HCT116 (cell line): ENCODE data around the gene BTBD9. TPM values are rescaled to one million over a fixed set of nuclear protein-coding genes. Genes with fewer than 3 reads are reported as not detected.

ENCODE experiments used
- ATAC-seq: fragments of 200-7000 bp; cut with Tn5 transposase; 2 replicates; pipeline ENCODE4 v1.9.1; 2020; ENCODE audit warnings: mild to moderate bottlenecking, moderate library complexity
- BruUV-seq: library from RNA; stranded (reverse); fragments of 400-500 nt; replicated peaks from 2 replicates; lab custom pipeline; 2021; lab: Mats Ljungman, UMichigan
- CTCF ChIA-PET: fragments of 300-600 bp; sonication (Branson Sonifier 250); formaldehyde crosslinking; loops from one replicate; lab custom pipeline; 2021; ENCODE audit warnings: antibody characterized with exemption; lab: Charles Lee
- POLR2A ChIA-PET: fragments of 300-600, 350-600 bp; sonication (Branson Sonifier 250); formaldehyde crosslinking; loops from one replicate; lab custom pipeline; 2021; ENCODE audit warnings: antibody characterized with exemption; lab: Charles Lee
- RAD21 ChIA-PET, 2 experiments: fragments of 300-600 bp; sonication (Branson Sonifier 250); formaldehyde crosslinking; loops; one replicate each; lab custom pipeline; 2023; ENCODE audit warnings: low total read pairs in 2 of 2; ENCODE audit not compliant: uncharacterized antibody in 2 of 2, unreplicated experiment in 2 of 2, low non-redundant PET in 1 of 2; lab: Charles Lee
- DNase-seq: peaks from one replicate; pipeline ENCODE4 v3.0.0-alpha.2; 2010; ENCODE audit warnings: low read depth, low spot score
- H2AFZ ChIP-seq: fragments of 200-600 bp; shearing (Covaris generic), sonication (generic); 2 replicates; pipeline ENCODE4 v1.6.1; 2017; ENCODE audit warnings: low read depth, mixed run types, mixed read lengths, antibody characterized with exemption, low read length; ENCODE audit not compliant: poor library complexity, severe bottlenecking
- H3K27ac ChIP-seq: 2 replicates; pipeline ENCODE4 v1.5.1; 2012; ENCODE audit warnings: low read depth, low read length
- H3K27me3 ChIP-seq: fragments of 200-600 bp; sonication (generic); 2 replicates; pipeline ENCODE4 v1.6.1; 2016; ENCODE audit warnings: mixed run types, low read length, mixed read lengths; ENCODE audit not compliant: insufficient read depth
- H3K36me3 ChIP-seq, 2 experiments: fragments of 200-500 bp in 1 of 2; fragments of 200-600 bp in 1 of 2; sonication (Bioruptor generic) in 1 of 2; sonication (generic) in 1 of 2; 2 replicates each; pipeline versions ENCODE4 v1.5.1 to v1.6.1; 2014 to 2016; ENCODE audit warnings: low read length in 2 of 2, inconsistent platforms in 1 of 2, mixed read lengths in 1 of 2, mixed run types in 1 of 2; ENCODE audit not compliant: insufficient read depth in 2 of 2, control insufficient read depth in 1 of 2
- H3K4me1 ChIP-seq, 2 experiments: fragments of 200-600 bp in 1 of 2; sonication (generic) in 1 of 2; 2 replicates each; pipeline versions ENCODE4 v1.5.1 to v1.6.1; 2012 to 2017; ENCODE audit warnings: low read length in 2 of 2, inconsistent platforms in 1 of 2, mild to moderate bottlenecking in 1 of 2, mixed read lengths in 1 of 2, mixed run types in 1 of 2, moderate library complexity in 1 of 2; ENCODE audit not compliant: insufficient read depth in 2 of 2, control insufficient read depth in 1 of 2
- H3K4me2 ChIP-seq: fragments of 200-600 bp; sonication (generic); 2 replicates; pipeline ENCODE4 v1.6.1; 2017; ENCODE audit warnings: mixed run types, low read length, mixed read lengths
- H3K4me3 ChIP-seq, 2 experiments: fragments of 200-600 bp in 1 of 2; sonication (generic) in 1 of 2; replicated peaks in 1 of 2; 2 replicates each; pipeline ENCODE4 v1.5.1; 2011 to 2016; ENCODE audit warnings: low read length in 2 of 2, control low read depth in 1 of 2, low read depth in 1 of 2, mild to moderate bottlenecking in 1 of 2, mixed read lengths in 1 of 2, mixed run types in 1 of 2
- H3K79me2 ChIP-seq: fragments of 200-600 bp; sonication (generic); 2 replicates; pipeline ENCODE4 v1.6.1; 2017; ENCODE audit warnings: mild to moderate bottlenecking, mixed run types, low read length, moderate library complexity, mixed read lengths; ENCODE audit not compliant: insufficient read depth
- H3K9ac ChIP-seq: fragments of 200-600 bp; sonication (generic); 2 replicates; pipeline ENCODE4 v1.6.1; 2016; ENCODE audit warnings: low read length, mixed read lengths
- H3K9me2 ChIP-seq: fragments of 200-600 bp; sonication (generic), shearing (Covaris generic); 2 replicates; pipeline ENCODE4 v1.6.1; 2017; ENCODE audit warnings: mixed run types, mild to moderate bottlenecking, moderate library complexity; ENCODE audit not compliant: insufficient read depth
- H3K9me3 ChIP-seq, 2 experiments: fragments of 200-500 bp in 1 of 2; fragments of 200-600 bp in 1 of 2; sonication (Bioruptor generic) in 1 of 2; sonication (generic) in 1 of 2; 2 replicates each; pipeline ENCODE4 v1.6.1; 2014 to 2017; ENCODE audit warnings: low read length in 2 of 2, mixed read lengths in 2 of 2, inconsistent platforms in 1 of 2, low read depth in 1 of 2, mild to moderate bottlenecking in 1 of 2, mixed run types in 1 of 2, moderate library complexity in 1 of 2; ENCODE audit not compliant: control insufficient read depth in 1 of 2, insufficient read depth in 1 of 2
- H4K20me1 ChIP-seq: fragments of 200-600 bp; sonication (generic), shearing (Covaris generic); 2 replicates; pipeline ENCODE4 v1.6.1; 2017; ENCODE audit warnings: mixed run types, mild to moderate bottlenecking, moderate library complexity; ENCODE audit not compliant: insufficient read depth
- CBX3 ChIP-seq: IDR thresholded peaks from 2 replicates; pipeline ENCODE4 v1.6.1; 2012; ENCODE audit warnings: low read depth
- CEBPB ChIP-seq: IDR thresholded peaks from 2 replicates; pipeline ENCODE4 v1.6.1; 2012; ENCODE audit warnings: low read depth
- ELF1 ChIP-seq: IDR thresholded peaks from 2 replicates; pipeline ENCODE4 v1.6.1; 2012; ENCODE audit warnings: low read depth, borderline replicate concordance
- EZH2phosphoT487 ChIP-seq: fragments of 200-600 bp; IDR thresholded peaks from 2 replicates; pipeline ENCODE4 v1.6.1; 2018; ENCODE audit warnings: antibody characterized with exemption, borderline replicate concordance
- FOSL1 ChIP-seq: IDR thresholded peaks from 2 replicates; pipeline ENCODE4 v1.6.1; 2012; ENCODE audit warnings: low read depth
- POLR2A ChIP-seq: IDR thresholded peaks from 2 replicates; pipeline ENCODE4 v1.7.0; 2011; ENCODE audit warnings: borderline replicate concordance; ENCODE audit not compliant: insufficient read depth, insufficient read length; ENCODE audit errors: extremely low read depth
- POLR2AphosphoS5 ChIP-seq: IDR thresholded peaks from 2 replicates; pipeline ENCODE4 v1.6.1; 2011; ENCODE audit warnings: mild to moderate bottlenecking, low read depth, low read length, moderate library complexity
- RAD21 ChIP-seq: IDR thresholded peaks from 2 replicates; pipeline ENCODE4 v1.6.1; 2012; ENCODE audit warnings: low read depth, mild to moderate bottlenecking
- REST ChIP-seq: IDR thresholded peaks from 2 replicates; pipeline ENCODE4 v1.6.1; 2012; ENCODE audit warnings: low read depth
- SIN3A ChIP-seq: IDR thresholded peaks from 2 replicates; pipeline ENCODE4 v1.6.1; 2012; ENCODE audit warnings: low read depth
- SP1 ChIP-seq: IDR thresholded peaks from 2 replicates; pipeline ENCODE4 v1.6.1; 2012; ENCODE audit warnings: low read depth
- SRF ChIP-seq: IDR thresholded peaks from 2 replicates; pipeline ENCODE4 v1.6.1; 2012; ENCODE audit warnings: low read depth
- YY1 ChIP-seq: IDR thresholded peaks from 2 replicates; pipeline ENCODE4 v1.6.1; 2011; ENCODE audit warnings: low read length, low read depth, moderate library complexity, mild to moderate bottlenecking; ENCODE audit not compliant: insufficient replicate concordance; ENCODE audit errors: extremely low read depth
- ZBTB33 ChIP-seq: IDR thresholded peaks from 2 replicates; pipeline ENCODE4 v1.6.1; 2011; ENCODE audit warnings: mild to moderate bottlenecking, low read length, moderate library complexity; ENCODE audit not compliant: insufficient replicate concordance; ENCODE audit errors: extremely low read depth
- ZFX ChIP-seq: fragments of 450-650 bp; IDR thresholded peaks from 2 replicates; pipeline ENCODE4 v1.6.1; 2017
- ZNF274 ChIP-seq: fragments of 200-500 bp; sonication (Bioruptor generic); IDR thresholded peaks from 2 replicates; pipeline ENCODE4 v1.6.1; 2014; ENCODE audit warnings: mild to moderate bottlenecking, low read depth, low read length, inconsistent platforms
- intact Hi-C: fragments of 100-400 bp; cut with micrococcal nuclease; formaldehyde crosslinking; loops from 2 replicates; pipeline ENCODE4 v1.10.0; 2022
- total RNA-seq: library from RNA; stranded (reverse); gene quantifications from one replicate; pipeline ENCODE4 v1.2.1, GENCODE V29; 2021; ENCODE audit not compliant: unreplicated experiment
- TF ChIP-seq, protein P1 (sequence below), 3 experiments: fragments of 200-600 bp in 1 of 3; sonication (generic) in 1 of 3; IDR thresholded peaks in 2 of 3; conservative IDR thresholded peaks in 1 of 3; 2 replicates each; pipeline ENCODE4 v1.5.1; 2012 to 2017; ENCODE audit warnings: low read depth in 2 of 3, low read length in 2 of 3, antibody characterized with exemption in 1 of 3, borderline replicate concordance in 1 of 3, control low read depth in 1 of 3, mild to moderate bottlenecking in 1 of 3, mixed read lengths in 1 of 3, mixed run types in 1 of 3, moderate library complexity in 1 of 3; ENCODE audit not compliant: insufficient read depth in 1 of 3
- TF ChIP-seq, protein P2 (sequence below): IDR thresholded peaks from 2 replicates; pipeline ENCODE4 v1.6.1; 2012

BTBD9 gene
- total RNA-seq, 1 experiment from 2014 or later = 10.9 TPM

- no peak for ATAC-seq
- no peaks in the 10 kb centered on the region for H3K4me1 ChIP-seq
- intact Hi-C loops = no loop called here
- no peaks in the 10 kb centered on the region for H3K79me2 ChIP-seq
- H3K4me2 ChIP-seq = no peak overlapping the region
- 0 out of 2 replicates have a peak, but pooled peaks cover 5% of the 10 kb centered on the region for H4K20me1 ChIP-seq
- H3K9me2 ChIP-seq = no peaks in the 10 kb centered on the region
- no peaks in the 10 kb centered on the region for H3K36me3 ChIP-seq
- TF ChIP-seq, protein P1, sequence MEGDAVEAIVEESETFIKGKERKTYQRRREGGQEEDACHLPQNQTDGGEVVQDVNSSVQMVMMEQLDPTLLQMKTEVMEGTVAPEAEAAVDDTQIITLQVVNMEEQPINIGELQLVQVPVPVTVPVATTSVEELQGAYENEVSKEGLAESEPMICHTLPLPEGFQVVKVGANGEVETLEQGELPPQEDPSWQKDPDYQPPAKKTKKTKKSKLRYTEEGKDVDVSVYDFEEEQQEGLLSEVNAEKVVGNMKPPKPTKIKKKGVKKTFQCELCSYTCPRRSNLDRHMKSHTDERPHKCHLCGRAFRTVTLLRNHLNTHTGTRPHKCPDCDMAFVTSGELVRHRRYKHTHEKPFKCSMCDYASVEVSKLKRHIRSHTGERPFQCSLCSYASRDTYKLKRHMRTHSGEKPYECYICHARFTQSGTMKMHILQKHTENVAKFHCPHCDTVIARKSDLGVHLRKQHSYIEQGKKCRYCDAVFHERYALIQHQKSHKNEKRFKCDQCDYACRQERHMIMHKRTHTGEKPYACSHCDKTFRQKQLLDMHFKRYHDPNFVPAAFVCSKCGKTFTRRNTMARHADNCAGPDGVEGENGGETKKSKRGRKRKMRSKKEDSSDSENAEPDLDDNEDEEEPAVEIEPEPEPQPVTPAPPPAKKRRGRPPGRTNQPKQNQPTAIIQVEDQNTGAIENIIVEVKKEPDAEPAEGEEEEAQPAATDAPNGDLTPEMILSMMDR (IDR thresholded peaks at IDR 0.05 in 2 of 3, conservative IDR thresholded peaks at IDR 0.05 in 1 of 3; ENCODE audit: borderline replicate concordance in 1 of 3, insufficient read depth in 1 of 3, low read depth in 2 of 3, low read length in 2 of 3) = no peak
- no peak for TF ChIP-seq CBX3
- TF ChIP-seq SP1 = no peak
- TF ChIP-seq RAD21 = no peak
- no peak for TF ChIP-seq CEBPB
- TF ChIP-seq ZBTB33 = no peak
- TF ChIP-seq REST = no peak
- TF ChIP-seq EZH2phosphoT487 = no peak
- no peak for TF ChIP-seq POLR2A
- TF ChIP-seq POLR2AphosphoS5 = no peak
- TF ChIP-seq ELF1 = no peak
- no peak for TF ChIP-seq ZNF274
- no peak for TF ChIP-seq SIN3A
- TF ChIP-seq SRF = no peak
- no peak for TF ChIP-seq FOSL1
- no peak for TF ChIP-seq ZFX
- no peak for TF ChIP-seq YY1
- TF ChIP-seq, protein P2, sequence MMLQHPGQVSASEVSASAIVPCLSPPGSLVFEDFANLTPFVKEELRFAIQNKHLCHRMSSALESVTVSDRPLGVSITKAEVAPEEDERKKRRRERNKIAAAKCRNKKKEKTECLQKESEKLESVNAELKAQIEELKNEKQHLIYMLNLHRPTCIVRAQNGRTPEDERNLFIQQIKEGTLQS = no peak
- TF ChIP-seq, all 23 proteins: peak for 0
- CTCF ChIA-PET = no interaction called here
- Histone ChIP-seq H3K27me3 (no peaks in the 10 kb centered on the region), H3K27ac (no peak overlapping the region), H3K9ac (no peak overlapping the region), H3K4me3 (no peak overlapping the region), H3K9me3 (no peaks in the 10 kb centered on the region), H2AFZ (no peak overlapping the region)
- POLR2A ChIA-PET = no interaction called here
- no TSS peak for BruUV-seq
- RAD21 ChIA-PET = no interaction called here
- DNase-seq = no peak
Measured at GRCh38 chr6:38501931-38502330, 137.8 kb downstream of the BTBD9 start.
